GM13977 (cell line): ENCODE data around the gene PGLYRP3.

Experiments
- DNase-seq: peaks from one replicate; pipeline ENCODE4 v3.0.0; 2012; ENCODE audit warnings: low spot score
- CTCF ChIP-seq: IDR thresholded peaks from 2 replicates; pipeline ENCODE4 v1.5.1; 2012; ENCODE audit warnings: mild to moderate bottlenecking, control low read depth; ENCODE audit not compliant: insufficient read depth; ENCODE audit errors: extremely low read depth, missing control alignments
- in situ Hi-C: fragments of 300-500 bp; cut with MboI; formaldehyde crosslinking; loops from one replicate; pipeline ENCODE4 v1.12.0; 2022; ENCODE audit warnings: low sequenced_read_pairs, low pct_unique_long_range_greater_than_20kb, mixed read lengths, inconsistent platforms; ENCODE audit not compliant: unreplicated experiment

PGLYRP3 gene

GRCh38 chr1:153310526-153310925, 2.2 kb downstream of the PGLYRP3 start:
- DNase-seq = no peak
- in situ Hi-C loops = no loop called here
- TF ChIP-seq CTCF = no peak

GRCh38 chr1:153309441-153309840, 3.3 kb downstream of the PGLYRP3 start:
- TF ChIP-seq CTCF = no peak
- in situ Hi-C loops = no loop called here
- no peak for DNase-seq

GRCh38 chr1:153308540-153308939, 4.2 kb downstream of the PGLYRP3 start:
- no peak for DNase-seq
- in situ Hi-C loops = no loop called here
- TF ChIP-seq CTCF = no peak

GRCh38 chr1:153307221-153307600, 5.5 kb downstream of the PGLYRP3 start:
- TF ChIP-seq CTCF = no peak
- no peak for DNase-seq
- in situ Hi-C loops = no loop called here

GRCh38 chr1:153306303-153307220, 6.2 kb downstream of the PGLYRP3 start:
- in situ Hi-C loops = no loop called here
- no peak for TF ChIP-seq CTCF
- no peak for DNase-seq

GRCh38 chr1:153305682-153306081, 7.1 kb downstream of the PGLYRP3 start:
- in situ Hi-C loops = no loop called here
- no peak for TF ChIP-seq CTCF
- DNase-seq = no peak

GRCh38 chr1:153302308-153302707, 10.4 kb downstream of the PGLYRP3 start:
- no peak for DNase-seq
- TF ChIP-seq CTCF = no peak
- in situ Hi-C loops = no loop called here
